Activated CD8-positive, alpha-beta memory T cell treated with anti-CD3 and anti-CD28 coated beads, Interleukin-2, amount 50 U/mL, for 4 hours (primary cell): ENCODE data around the gene TBC1D1.

Source experiments
- DNase-seq: peaks from one replicate; pipeline ENCODE4 v3.0.0-alpha.2; 2020

Gene TBC1D1

GRCh38 chr4:38132843-38133662 lies 242.2 kb downstream of the TBC1D1 start:
- DNase-seq = no peak

- no peak for DNase-seq
Measured at GRCh38 chr4:38133711-38134480, 243.0 kb downstream of the TBC1D1 start.

- no peak for DNase-seq
Measured at GRCh38 chr4:38135201-38135600, 244.3 kb downstream of the TBC1D1 start.

GRCh38 chr4:38136604-38137003 lies 245.7 kb downstream of the TBC1D1 start:
- no peak for DNase-seq

GRCh38 chr4:38137080-38137479 lies 246.2 kb downstream of the TBC1D1 start:
- no peak for DNase-seq

- no peak for DNase-seq
Measured at GRCh38 chr4:38138363-38138762, 247.5 kb downstream of the TBC1D1 start.

GRCh38 chr4:38139187-38139586 lies 248.3 kb downstream of the TBC1D1 start:
- no peak for DNase-seq

- no peak for DNase-seq
Measured at GRCh38 chr4:38140643-38141203, 249.8 kb downstream of the TBC1D1 start.

- DNase-seq = no peak
Measured at GRCh38 chr4:38141808-38142500, 251.1 kb downstream of the TBC1D1 start.

- no peak for DNase-seq
Measured at GRCh38 chr4:38144031-38144430, 253.1 kb downstream of the TBC1D1 start.

- DNase-seq = no peak
Measured at GRCh38 chr4:38145033-38145678, 254.3 kb downstream of the TBC1D1 start.

- no peak for DNase-seq
Measured at GRCh38 chr4:38145741-38146140, 254.9 kb downstream of the TBC1D1 start.

- no peak for DNase-seq
Measured at GRCh38 chr4:38146383-38146782, 255.5 kb downstream of the TBC1D1 start.

- DNase-seq = no peak
Measured at GRCh38 chr4:38149472-38149996, 258.6 kb downstream of the TBC1D1 start.

- DNase-seq = no peak
Measured at GRCh38 chr4:38149997-38150671, 259.2 kb downstream of the TBC1D1 start.

GRCh38 chr4:38150766-38151165 lies 259.9 kb downstream of the TBC1D1 start:
- DNase-seq = no peak

- DNase-seq = no peak
Measured at GRCh38 chr4:38151873-38152272, 261.0 kb downstream of the TBC1D1 start.

GRCh38 chr4:38152305-38152704 lies 261.4 kb downstream of the TBC1D1 start:
- no peak for DNase-seq

GRCh38 chr4:38152721-38153386 lies 262.0 kb downstream of the TBC1D1 start:
- no peak for DNase-seq

- DNase-seq = no peak
Measured at GRCh38 chr4:38153387-38153760, 262.5 kb downstream of the TBC1D1 start.

- DNase-seq = no peak
Measured at GRCh38 chr4:38154252-38154651, 263.4 kb downstream of the TBC1D1 start.
